Measurements from ENCODE around the gene RBMS1. TPM values are rescaled to one million over a fixed set of nuclear protein-coding genes. Genes with fewer than 3 reads are reported as not detected.
A peak's percentile ranks its signal among the peaks of the same experiment; 100 is the strongest.

RBMS1 gene
- total RNA-seq, 1 experiment from 2014 or later, result 38.8 TPM

- POLR2A ChIA-PET (ENCODE audit: unreplicated experiment), result no interaction called here
- no peaks in the 10 kb centered on the region for H3K36me3 ChIP-seq (ENCODE audit: low read depth, low read length)
- no peaks in the 10 kb centered on the region for H3K9me2 ChIP-seq (replicated peaks; ENCODE audit: low read length)
- TF ChIP-seq CTCF (conservative IDR thresholded peaks at IDR 0.05; ENCODE audit: low read depth, low read length), result no peak
- TF ChIP-seq EZH2phosphoT487 (IDR thresholded peaks at IDR 0.05; ENCODE audit: borderline replicate concordance, low read length), result no peak
- no TSS peak for BruUV-seq (replicated peaks)
- H3K27me3 ChIP-seq (ENCODE audit: low read length), result no peaks in the 10 kb centered on the region
- H3K4me1 ChIP-seq (ENCODE audit: insufficient read depth, low read length), result peaks cover 41% of the 10 kb centered on the region
- ATAC-seq (no peak), DNase-seq (no peak)
- CTCF ChIA-PET, result no interaction called here
- no peaks in the 10 kb centered on the region for H3F3A ChIP-seq (ENCODE audit: low read length, unreplicated experiment)
- peak overlapping the region; percentile 68 for H3K27ac ChIP-seq (ENCODE audit: low read length)
- intact Hi-C loops (cut with micrococcal nuclease), result no loop called here
- no peaks in the 10 kb centered on the region for H3K9me3 ChIP-seq (ENCODE audit: low read length)
- H4K20me1 ChIP-seq (ENCODE audit: low read length), result no peaks in the 10 kb centered on the region
- H3K4me3 ChIP-seq (ENCODE audit: low read length), result peak overlapping the region; percentile 2; the same call in 1 of the 2 replicates
- no peak overlapping the region for H3K9ac ChIP-seq (ENCODE audit: low read length)
- H3K4me2 ChIP-seq (ENCODE audit: low read length), result peak overlapping the region; percentile 47
- H2AFZ ChIP-seq (ENCODE audit: low read length), result no peak overlapping the region
- H3K79me2 ChIP-seq (ENCODE audit: low read length), result peaks cover 91% of the 10 kb centered on the region
Measured at GRCh38 chr2:160333324-160334027, 160.1 kb downstream of the RBMS1 start.

- H3K4me1 ChIP-seq (ENCODE audit: insufficient read depth, low read length), result peaks cover 33% of the 10 kb centered on the region
- intact Hi-C loops (cut with micrococcal nuclease), result no loop called here
- no peaks in the 10 kb centered on the region for H3K36me3 ChIP-seq (ENCODE audit: low read depth, low read length)
- no peaks in the 10 kb centered on the region for H3K9me3 ChIP-seq (ENCODE audit: low read length)
- ChIA-PET CTCF (no interaction called here), POLR2A (ENCODE audit: unreplicated experiment) (no interaction called here)
- H3K4me2 ChIP-seq (ENCODE audit: low read length), result no peak overlapping the region
- H3K9me2 ChIP-seq (replicated peaks; ENCODE audit: low read length), result no peaks in the 10 kb centered on the region
- TF ChIP-seq EZH2 (IDR thresholded peaks at IDR 0.05; ENCODE audit: low read length, unreplicated experiment) (no peak), EZH2phosphoT487 (IDR thresholded peaks at IDR 0.05; ENCODE audit: borderline replicate concordance, low read length) (no peak), CTCF (conservative IDR thresholded peaks at IDR 0.05; ENCODE audit: low read depth, low read length) (no peak)
- H3K27me3 ChIP-seq (ENCODE audit: low read length), result no peaks in the 10 kb centered on the region
- H2AFZ ChIP-seq (ENCODE audit: low read length), result no peak overlapping the region
- H3K4me3 ChIP-seq (ENCODE audit: low read length), result no peak overlapping the region
- no peak overlapping the region for H3K27ac ChIP-seq (ENCODE audit: low read length)
- no peak; the same call in 1 of the 2 replicates for ATAC-seq
- no peak overlapping the region for H3K9ac ChIP-seq (ENCODE audit: low read length)
- DNase-seq, result peak; percentile 37
- no TSS peak for BruUV-seq (replicated peaks)
- peaks cover 91% of the 10 kb centered on the region for H3K79me2 ChIP-seq (ENCODE audit: low read length)
- H4K20me1 ChIP-seq (ENCODE audit: low read length), result no peaks in the 10 kb centered on the region
- H3F3A ChIP-seq (ENCODE audit: low read length, unreplicated experiment), result no peaks in the 10 kb centered on the region
Measured at GRCh38 chr2:160332318-160332717, 161.3 kb downstream of the RBMS1 start.

- CTCF ChIA-PET, result no interaction called here
- DNase-seq, result no peak
- TF ChIP-seq EZH2 (IDR thresholded peaks at IDR 0.05; ENCODE audit: low read length, unreplicated experiment) (no peak), EZH2phosphoT487 (IDR thresholded peaks at IDR 0.05; ENCODE audit: borderline replicate concordance, low read length) (no peak), CTCF (conservative IDR thresholded peaks at IDR 0.05; ENCODE audit: low read depth, low read length) (no peak)
Measured at GRCh38 chr2:160331258-160332025, 162.2 kb downstream of the RBMS1 start.

More at GRCh38 chr2:160331258-160332025, 162.2 kb downstream of the RBMS1 start:
- Histone ChIP-seq H4K20me1 (ENCODE audit: low read length) (no peaks in the 10 kb centered on the region), H3K79me2 (ENCODE audit: low read length) (peaks cover 92% of the 10 kb centered on the region), H3K27me3 (ENCODE audit: low read length) (no peaks in the 10 kb centered on the region), H3K4me3 (ENCODE audit: low read length) (no peak overlapping the region), H3K36me3 (ENCODE audit: low read depth, low read length) (no peaks in the 10 kb centered on the region), H3F3A (ENCODE audit: low read length, unreplicated experiment) (no peaks in the 10 kb centered on the region), H3K27ac (ENCODE audit: low read length) (no peak overlapping the region), H3K4me1 (ENCODE audit: insufficient read depth, low read length) (peaks cover 33% of the 10 kb centered on the region), H3K9me3 (ENCODE audit: low read length) (no peaks in the 10 kb centered on the region), H2AFZ (ENCODE audit: low read length) (no peak overlapping the region), H3K4me2 (ENCODE audit: low read length) (no peak overlapping the region), H3K9me2 (replicated peaks; ENCODE audit: low read length) (no peaks in the 10 kb centered on the region), H3K9ac (ENCODE audit: low read length) (no peak overlapping the region)
- intact Hi-C loops (cut with micrococcal nuclease), result no loop called here
- BruUV-seq (replicated peaks), result no TSS peak
- POLR2A ChIA-PET (ENCODE audit: unreplicated experiment), result no interaction called here
- no peak for ATAC-seq
